GM10266 (cell line): ENCODE measurements around the gene SNX22.

Experiments
- DNase-seq: peaks from one replicate; pipeline ENCODE4 v3.0.0; 2012; ENCODE audit errors: extremely low spot score
- CTCF ChIP-seq: IDR thresholded peaks from 2 replicates; pipeline ENCODE4 v1.5.1; 2012; ENCODE audit warnings: mild to moderate bottlenecking, low read depth; ENCODE audit not compliant: control insufficient read depth, insufficient read depth; ENCODE audit errors: missing control alignments

Gene SNX22

GRCh38 chr15:64193971-64194370, 42.4 kb downstream of the SNX22 start:
- TF ChIP-seq CTCF = no peak
- DNase-seq = no peak

GRCh38 chr15:64197425-64197824, 45.9 kb downstream of the SNX22 start:
- DNase-seq = no peak
- no peak for TF ChIP-seq CTCF

- no peak for TF ChIP-seq CTCF
Observed at GRCh38 chr15:64205202-64205601, 53.7 kb downstream of the SNX22 start.

More at GRCh38 chr15:64205202-64205601, 53.7 kb downstream of the SNX22 start:
- no peak for DNase-seq
